K562 (cell line): ENCODE results near the gene OIT3. TPM values are rescaled to one million over a fixed set of nuclear protein-coding genes. Genes with fewer than 3 reads are reported as not detected.

ENCODE experiments used
- ATAC-seq: fragments of 200-7000 bp; cut with Tn5 transposase; 3 replicates; pipeline ENCODE4 v1.9.1; 2020; ENCODE audit warnings: moderate library complexity
- BruUV-seq: library from RNA; stranded (reverse); fragments of 400-500 nt; replicated peaks from 2 replicates; lab custom pipeline; 2021; lab: Mats Ljungman, UMichigan
- CTCF ChIA-PET: fragments of 300-600 bp; formaldehyde crosslinking; extraction: SDS; loops from one replicate; lab custom pipeline; 2021; ENCODE audit warnings: low intra/inter-chr PET ratio; lab: Yijun Ruan, JAX
- POLR2A ChIA-PET: fragments of 300-600, 350-650 bp; sonication (Branson Sonifier 250); formaldehyde crosslinking; extraction: SDS; loops from one replicate; lab custom pipeline; 2021; ENCODE audit warnings: antibody characterized with exemption, inconsistent platforms; lab: Yijun Ruan, JAX
- DNase-seq, 4 experiments: peaks; one replicate each; pipeline versions ENCODE4 v3.0.0 to v3.0.0-alpha.2; 2011 to 2018; ENCODE audit warnings: low spot score in 3 of 4, mixed read lengths in 3 of 4; ENCODE audit errors: extremely low read depth in 1 of 4
- FAIRE-seq: peaks from 2 replicates; lab custom pipeline; 2011; peaks lifted over from hg19 to GRCh38; lab: Jason Lieb, UNC
- H2AFZ ChIP-seq: 2 replicates; pipeline ENCODE4 v1.6.0; 2011; ENCODE audit warnings: low read depth, low read length, control low read depth, inconsistent platforms
- H3K27ac ChIP-seq: fragments of 200-600 bp; 3 replicates; pipeline ENCODE4 v1.8.0; 2011; ENCODE audit warnings: low read depth, mild to moderate bottlenecking, control low read depth, inconsistent platforms, low read length, moderate library complexity, mixed read lengths; ENCODE audit errors: extremely low read depth
- H3K27me3 ChIP-seq, 2 experiments: fragments of 300-600 bp in 1 of 2; 2 replicates in 1 of 2; 3 replicates in 1 of 2; pipeline versions ENCODE4 v1.6.0 to v1.8.0; 2011; ENCODE audit warnings: inconsistent platforms in 2 of 2, low read length in 2 of 2, mild to moderate bottlenecking in 1 of 2, mixed read lengths in 1 of 2, moderate library complexity in 1 of 2; ENCODE audit not compliant: control insufficient read depth in 2 of 2, insufficient read depth in 2 of 2
- H3K36me3 ChIP-seq: fragments of 300-600 bp; 3 replicates; pipeline ENCODE4 v1.8.0; 2011; ENCODE audit warnings: mild to moderate bottlenecking, low read length, inconsistent platforms; ENCODE audit not compliant: control insufficient read depth, insufficient read depth
- H3K4me1 ChIP-seq, 2 experiments: fragments of 200-600 bp in 1 of 2; replicated peaks in 1 of 2; 2 replicates in 1 of 2; 3 replicates in 1 of 2; pipeline versions ENCODE4 v1.5.1 to v1.8.0; 2011; ENCODE audit warnings: inconsistent platforms in 2 of 2, low read length in 2 of 2, mild to moderate bottlenecking in 1 of 2, mixed read lengths in 1 of 2, moderate library complexity in 1 of 2; ENCODE audit not compliant: control insufficient read depth in 2 of 2, insufficient read depth in 2 of 2
- H3K4me2 ChIP-seq: 2 replicates; pipeline ENCODE4 v1.6.1; 2011; ENCODE audit warnings: low read length, control low read depth, inconsistent platforms, mixed read lengths; ENCODE audit not compliant: insufficient read depth
- H3K4me3 ChIP-seq: fragments of 200-600 bp; sonication (generic), shearing (Covaris generic); 2 replicates; pipeline ENCODE4 v1.5.1; 2016; ENCODE audit warnings: control low read depth, inconsistent platforms
- H3K79me2 ChIP-seq: fragments of 200-600 bp; 3 replicates; pipeline ENCODE4 v1.8.0; 2011; ENCODE audit warnings: low read length, inconsistent platforms; ENCODE audit not compliant: control insufficient read depth, insufficient read depth
- H3K9ac ChIP-seq, 2 experiments: 2 replicates each; pipeline versions ENCODE4 v1.6.0 to v1.6.1; 2011; ENCODE audit warnings: low read depth in 2 of 2, low read length in 2 of 2, control low read depth in 1 of 2, inconsistent platforms in 1 of 2, mild to moderate bottlenecking in 1 of 2, mixed read lengths in 1 of 2; ENCODE audit not compliant: insufficient read depth in 1 of 2
- H3K9me1 ChIP-seq: one replicate; pipeline ENCODE4 v1.6.0; 2011; ENCODE audit warnings: inconsistent platforms, mild to moderate bottlenecking, low read length, moderate library complexity; ENCODE audit not compliant: control insufficient read depth, insufficient read depth
- H3K9me3 ChIP-seq: replicated peaks from 2 replicates; pipeline ENCODE4 v1.5.1; 2011; ENCODE audit warnings: low read depth, low read length, inconsistent platforms; ENCODE audit not compliant: control insufficient read depth, insufficient read depth
- H4K20me1 ChIP-seq: replicated peaks from 2 replicates; pipeline ENCODE4 v1.6.1; 2011; ENCODE audit warnings: low read length, inconsistent platforms, mixed read lengths; ENCODE audit not compliant: control insufficient read depth, insufficient read depth
- BRD4 ChIP-seq: fragments of 200-600 bp; sonication (generic); IDR thresholded peaks from 2 replicates; pipeline ENCODE4 v1.6.1; 2017; ENCODE audit warnings: inconsistent platforms
- FOSL1 ChIP-seq: fragments of 200-800 bp; sonication (Bioruptor generic); conservative IDR thresholded peaks from 2 replicates; pipeline ENCODE4 v1.6.1; 2016; ENCODE audit warnings: missing genetic modification characterization, missing compliant biosample characterization
- FUS ChIP-seq: fragments of 200-400 bp; formaldehyde crosslinking; optimal IDR thresholded peaks from 2 replicates; pipeline ENCODE3; 2017; ENCODE audit warnings: low read depth, low read length
- HLTF ChIP-seq: fragments of 450-650 bp; IDR thresholded peaks from 2 replicates; pipeline ENCODE4 v1.6.1; 2016
- KHSRP ChIP-seq: fragments of 450-650 bp; IDR thresholded peaks from 2 replicates; pipeline ENCODE4 v1.6.1; 2017
- KLF6 ChIP-seq: fragments of 250-450 bp; sonication (Bioruptor Pico); IDR thresholded peaks from 2 replicates; pipeline ENCODE4 v1.4.0; 2020; ENCODE audit warnings: mild to moderate bottlenecking, moderate library complexity, borderline replicate concordance
- MAZ ChIP-seq, 2 experiments: fragments of 450-650 bp in 1 of 2; sonication (generic) in 1 of 2; formaldehyde crosslinking; IDR thresholded peaks in 1 of 2; conservative IDR thresholded peaks in 1 of 2; 2 replicates each; pipeline versions ENCODE4 v1.4.0 to v1.5.0; 2020; ENCODE audit warnings: mild to moderate bottlenecking in 1 of 2, missing genetic modification reagents in 1 of 2
- RBM34 ChIP-seq: fragments of 200-400 bp; formaldehyde crosslinking; IDR thresholded peaks from 2 replicates; pipeline ENCODE4 v1.6.1; 2018; ENCODE audit warnings: low read length, borderline replicate concordance; ENCODE audit not compliant: insufficient read depth
- STAT5B ChIP-seq: fragments of 250-450 bp; sonication (Bioruptor Pico); IDR thresholded peaks from 2 replicates; pipeline ENCODE4 v1.8.0; 2021; ENCODE audit warnings: mild to moderate bottlenecking, inconsistent platforms
- TAF1 ChIP-seq: IDR thresholded peaks from 2 replicates; pipeline ENCODE4 v1.6.1; 2011; ENCODE audit warnings: mild to moderate bottlenecking, low read length, moderate library complexity; ENCODE audit not compliant: insufficient read depth, control insufficient read depth, severe bottlenecking; ENCODE audit errors: extremely low read depth
- TCF7 ChIP-seq: sonication (generic); IDR thresholded peaks from 2 replicates; pipeline ENCODE4 v1.6.1; 2016; ENCODE audit warnings: antibody characterized with exemption, borderline replicate concordance
- TRIM24 ChIP-seq, 2 experiments: fragments of 450-650 bp; IDR thresholded peaks; 2 replicates each; pipeline ENCODE4 v1.6.1; 2016
- ZNF224 ChIP-seq: sonication (generic); formaldehyde crosslinking; IDR thresholded peaks from 2 replicates; pipeline ENCODE4 v1.8.0; 2022; ENCODE audit warnings: mild to moderate bottlenecking, missing genetic modification reagents
- ZNF76 ChIP-seq: fragments of 250-450 bp; sonication (Bioruptor Pico); IDR thresholded peaks from 2 replicates; pipeline ENCODE4 v1.4.0; 2020; ENCODE audit warnings: mild to moderate bottlenecking, moderate library complexity, borderline replicate concordance
- ZNF785 ChIP-seq: fragments of 250-450 bp; sonication (Bioruptor Pico); IDR thresholded peaks from 2 replicates; pipeline ENCODE4 v1.4.0; 2020; ENCODE audit warnings: mild to moderate bottlenecking
- WGBS: fragments of 100-300 bp; shearing (Covaris generic); methylation state at CpG from one replicate; pipeline ENCODE4 v1.1.6; 2016; ENCODE audit warnings: low coverage, mixed read lengths; ENCODE audit not compliant: insufficient coverage; ENCODE audit errors: missing lambda C conversion rate; 5-methylcytosine and 5-hydroxymethylcytosine counted together
- in situ Hi-C: fragments of 300-500 bp; cut with MboI; formaldehyde crosslinking; loops from 4 replicates; pipeline ENCODE4 v1.15.0; 2018; ENCODE audit warnings: inconsistent platforms, mixed read lengths
- intact Hi-C: fragments of 100-400 bp; cut with micrococcal nuclease; formaldehyde crosslinking; loops from 2 replicates; pipeline ENCODE4 v1.14.2; 2022
- polyA plus RNA-seq, 8 experiments: library from polyadenylated mRNA; depleted of rRNA in 4 of 8; stranded (reverse) in 5 of 8; unstranded in 3 of 8; fragments of >200 nt; fragmentation: Nextera tagmentation in 2 of 8; fragmentation: Illumina TruSeq in 1 of 8; extraction: Ambion mirVana in 2 of 8; extraction: Trizol in 1 of 8; gene quantifications; 2 replicates each; pipeline versions ENCODE4 v1.2.1 to v1.2.3, GENCODE V29; 2011 to 2014; ENCODE audit warnings: inconsistent platforms in 1 of 8, missing spikeins in 1 of 8
- total RNA-seq, 7 experiments: library from RNA; depleted of rRNA in 6 of 7; stranded (reverse); fragments of >200 nt in 6 of 7; fragmentation: Illumina TruSeq in 2 of 7; extraction: Trizol in 2 of 7; gene quantifications; 2 replicates each; pipeline versions ENCODE4 v1.2.1 to v1.2.3, GENCODE V29; 2011 to 2021; ENCODE audit warnings: low replicate concordance in 1 of 7
- TF ChIP-seq, protein P1 (sequence below): sonication (generic); formaldehyde crosslinking; IDR thresholded peaks from 2 replicates; pipeline ENCODE4 v1.8.0; 2023; ENCODE audit warnings: missing genetic modification reagents, mild to moderate bottlenecking, borderline replicate concordance

Gene OIT3
- total and polyA plus RNA-seq, 9 of the 15 experiments (the other 6 are each of a cell fraction or from before 2014, with no cell fraction given): not detected

DNA sequence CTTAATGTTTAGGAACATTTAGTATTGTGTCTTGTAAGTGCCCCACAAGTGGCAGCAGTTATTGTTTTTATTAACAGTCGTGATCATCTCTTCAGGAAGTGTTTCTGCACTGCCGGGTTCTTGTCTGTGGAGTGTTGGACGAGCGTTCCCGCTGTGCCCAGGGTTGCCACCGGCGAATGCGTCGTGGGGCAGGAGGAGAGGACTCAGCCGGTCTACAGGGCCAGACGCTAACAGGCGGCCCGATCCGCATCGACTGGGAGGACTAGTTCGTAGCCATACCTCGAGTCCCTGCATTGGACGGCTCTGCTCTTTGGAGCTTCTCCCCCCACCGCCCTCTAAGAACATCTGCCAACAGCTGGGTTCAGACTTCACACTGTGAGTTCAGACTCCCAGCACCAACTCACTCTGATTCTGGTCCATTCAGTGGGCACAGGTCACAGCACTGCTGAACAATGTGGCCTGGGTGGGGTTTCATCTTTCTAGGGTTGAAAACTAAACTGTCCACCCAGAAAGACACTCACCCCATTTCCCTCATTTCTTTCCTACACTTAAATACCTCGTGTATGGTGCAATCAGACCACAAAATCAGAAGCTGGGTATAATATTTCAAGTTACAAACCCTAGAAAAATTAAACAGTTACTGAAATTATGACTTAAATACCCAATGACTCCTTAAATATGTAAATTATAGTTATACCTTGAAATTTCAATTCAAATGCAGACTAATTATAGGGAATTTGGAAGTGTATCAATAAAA is 38.9 kb downstream of the OIT3 start:
- no peaks in the 10 kb centered on the region for H3K9me3 ChIP-seq
- H3K4me3 ChIP-seq: no peak overlapping the region
- no peak for DNase-seq
- peaks cover 4 to 7% of the 10 kb centered on the region in 2 experiments; a peak in 3 of 5 replicates for H3K4me1 ChIP-seq
- H3K9me1 ChIP-seq: no peaks in the 10 kb centered on the region
- H3K27ac ChIP-seq: no peak overlapping the region
- ChIA-PET POLR2A (interaction anchor here (2.3 kb wide), 1 partner anchor 8 kb away, joined by 12 read pairs; no protein-coding TSS in a partner anchor), CTCF (no interaction called here)
- H3K27me3 ChIP-seq: peaks cover 0 to 5% of the 10 kb centered on the region in 2 experiments; a peak in 2 of 5 replicates
- BruUV-seq: no TSS peak
- WGBS: 49% methylated on average over 20 of the region's 20 CpGs
- no peaks in the 10 kb centered on the region for H4K20me1 ChIP-seq
- H3K9ac ChIP-seq: peak overlapping the region in 1 of 2 experiments; percentile 73; a peak in 1 of 4 replicates
- H2AFZ ChIP-seq: peak overlapping the region; percentile 50
- no peak overlapping the region for H3K4me2 ChIP-seq
- in situ Hi-C loops: no loop called here
- peak; percentile 31; the same call in 2 of the 3 replicates for ATAC-seq
- FAIRE-seq: no peak
- H3K79me2 ChIP-seq: no peaks in the 10 kb centered on the region
- no peaks in the 10 kb centered on the region for H3K36me3 ChIP-seq
- intact Hi-C loops: no loop called here
- TF ChIP-seq ZNF224 (CRISPR knock-in tag) (no peak), STAT5B (CRISPR knock-in tag) (no peak), BRD4 (no peak), ZNF785 (no peak), RBM34 (no peak), KHSRP (no peak), TRIM24 (IDR thresholded peaks at IDR 0.05) (no peak), KLF6 (CRISPR knock-in tag) (no peak), MAZ (CRISPR knock-in tag; conservative IDR thresholded peaks at IDR 0.05 in 1 of 2, IDR thresholded peaks at IDR 0.05 in 1 of 2) (no peak), ZNF76 (CRISPR knock-in tag) (no peak), FUS (no peak), TAF1 (no peak), TCF7 (no peak), HLTF (no peak), FOSL1 (tag) (no peak)
- TF ChIP-seq, protein P1, sequence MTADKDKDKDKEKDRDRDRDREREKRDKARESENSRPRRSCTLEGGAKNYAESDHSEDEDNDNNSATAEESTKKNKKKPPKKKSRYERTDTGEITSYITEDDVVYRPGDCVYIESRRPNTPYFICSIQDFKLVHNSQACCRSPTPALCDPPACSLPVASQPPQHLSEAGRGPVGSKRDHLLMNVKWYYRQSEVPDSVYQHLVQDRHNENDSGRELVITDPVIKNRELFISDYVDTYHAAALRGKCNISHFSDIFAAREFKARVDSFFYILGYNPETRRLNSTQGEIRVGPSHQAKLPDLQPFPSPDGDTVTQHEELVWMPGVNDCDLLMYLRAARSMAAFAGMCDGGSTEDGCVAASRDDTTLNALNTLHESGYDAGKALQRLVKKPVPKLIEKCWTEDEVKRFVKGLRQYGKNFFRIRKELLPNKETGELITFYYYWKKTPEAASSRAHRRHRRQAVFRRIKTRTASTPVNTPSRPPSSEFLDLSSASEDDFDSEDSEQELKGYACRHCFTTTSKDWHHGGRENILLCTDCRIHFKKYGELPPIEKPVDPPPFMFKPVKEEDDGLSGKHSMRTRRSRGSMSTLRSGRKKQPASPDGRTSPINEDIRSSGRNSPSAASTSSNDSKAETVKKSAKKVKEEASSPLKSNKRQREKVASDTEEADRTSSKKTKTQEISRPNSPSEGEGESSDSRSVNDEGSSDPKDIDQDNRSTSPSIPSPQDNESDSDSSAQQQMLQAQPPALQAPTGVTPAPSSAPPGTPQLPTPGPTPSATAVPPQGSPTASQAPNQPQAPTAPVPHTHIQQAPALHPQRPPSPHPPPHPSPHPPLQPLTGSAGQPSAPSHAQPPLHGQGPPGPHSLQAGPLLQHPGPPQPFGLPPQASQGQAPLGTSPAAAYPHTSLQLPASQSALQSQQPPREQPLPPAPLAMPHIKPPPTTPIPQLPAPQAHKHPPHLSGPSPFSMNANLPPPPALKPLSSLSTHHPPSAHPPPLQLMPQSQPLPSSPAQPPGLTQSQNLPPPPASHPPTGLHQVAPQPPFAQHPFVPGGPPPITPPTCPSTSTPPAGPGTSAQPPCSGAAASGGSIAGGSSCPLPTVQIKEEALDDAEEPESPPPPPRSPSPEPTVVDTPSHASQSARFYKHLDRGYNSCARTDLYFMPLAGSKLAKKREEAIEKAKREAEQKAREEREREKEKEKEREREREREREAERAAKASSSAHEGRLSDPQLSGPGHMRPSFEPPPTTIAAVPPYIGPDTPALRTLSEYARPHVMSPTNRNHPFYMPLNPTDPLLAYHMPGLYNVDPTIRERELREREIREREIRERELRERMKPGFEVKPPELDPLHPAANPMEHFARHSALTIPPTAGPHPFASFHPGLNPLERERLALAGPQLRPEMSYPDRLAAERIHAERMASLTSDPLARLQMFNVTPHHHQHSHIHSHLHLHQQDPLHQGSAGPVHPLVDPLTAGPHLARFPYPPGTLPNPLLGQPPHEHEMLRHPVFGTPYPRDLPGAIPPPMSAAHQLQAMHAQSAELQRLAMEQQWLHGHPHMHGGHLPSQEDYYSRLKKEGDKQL: no peak
